H54 (cell line): ENCODE measurements around the gene ANKRD16.
"Not testable (repeated sequence)": the region's sequence is repeated elsewhere in the genome, so short reads cannot be mapped to it uniquely, and the experiment has no call there.

Experiments used
- DNase-seq: peaks from one replicate; pipeline ENCODE4 v3.0.0; 2011; ENCODE audit warnings: low spot score, mixed read lengths; ENCODE audit not compliant: insufficient read length
- FAIRE-seq: peaks from 3 replicates; lab custom pipeline; 2011; peaks lifted over from hg19 to GRCh38; lab: Jason Lieb, UNC
- POLR2A ChIP-seq: IDR thresholded peaks from 2 replicates; pipeline ENCODE4 v1.6.1; 2011; ENCODE audit warnings: low read depth, mild to moderate bottlenecking, low read length

ANKRD16 gene

GRCh38 chr10:5855979-5856700 is 33.6 kb downstream of the ANKRD16 start:
- FAIRE-seq (no peak), DNase-seq (no peak)
- TF ChIP-seq POLR2A = no peak

GRCh38 chr10:5854131-5854475 is 35.6 kb downstream of the ANKRD16 start:
- TF ChIP-seq POLR2A = no peak
- FAIRE-seq = no peak
- no peak for DNase-seq

DNA sequence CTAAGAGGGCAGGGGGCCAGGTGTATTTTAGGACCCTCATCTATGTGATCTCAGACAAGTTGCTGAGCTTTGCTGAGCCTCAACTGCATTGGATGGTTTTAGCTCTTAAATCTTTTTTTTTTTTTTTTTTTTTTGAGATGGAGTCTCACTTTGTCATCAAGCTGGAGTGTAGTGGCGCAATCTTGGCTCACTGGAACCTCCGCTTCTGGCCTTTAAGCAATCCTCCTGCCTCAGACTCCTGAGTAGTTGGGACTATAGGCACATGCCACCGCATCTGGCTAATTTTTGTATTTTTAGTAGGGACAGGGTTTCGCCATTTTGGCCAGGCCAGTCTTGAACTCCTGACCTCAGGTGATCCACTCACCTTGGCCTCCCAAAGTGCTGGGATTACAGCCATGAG is 43.0 kb downstream of the ANKRD16 start:
- FAIRE-seq, DNase-seq: not testable (repeated sequence)

- DNase-seq = no peak
- FAIRE-seq = no peak
- no peak for TF ChIP-seq POLR2A
These were observed 45.2 kb downstream of the ANKRD16 start for GRCh38 chr10:5844345-5845055.

DNA sequence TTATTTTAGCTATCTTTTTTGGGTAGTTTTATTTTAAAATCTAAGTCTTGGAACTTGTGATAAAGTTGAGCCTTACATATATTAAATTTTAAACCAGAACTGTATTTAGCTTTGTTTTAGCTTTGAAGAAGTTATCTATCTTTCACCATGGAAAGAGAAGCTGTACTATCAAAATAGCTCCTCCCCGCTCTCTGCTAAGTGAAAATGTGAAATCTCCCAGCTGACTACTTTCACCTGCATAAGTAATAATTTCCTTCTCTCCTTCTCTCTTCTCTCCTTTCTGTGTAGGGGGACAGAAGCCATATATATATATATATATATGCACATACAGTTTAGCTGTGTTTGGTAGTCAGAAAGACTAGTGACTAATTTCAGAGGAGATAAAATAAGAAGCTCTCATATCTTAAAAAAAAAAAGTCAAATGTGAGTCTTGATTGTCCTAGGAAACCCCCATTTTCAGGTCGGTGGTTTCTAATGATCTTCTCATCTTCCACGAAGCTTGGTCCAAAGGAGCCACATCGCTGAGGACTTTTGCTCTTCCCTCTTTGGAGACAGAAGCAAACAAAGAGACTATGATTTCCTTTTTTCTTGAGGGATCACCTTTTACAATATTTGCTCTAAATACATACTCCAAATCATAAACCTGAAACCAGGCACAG is 45.9 kb downstream of the ANKRD16 start:
- DNase-seq (no peak), FAIRE-seq (no peak)
- no peak for TF ChIP-seq POLR2A

- no peak for TF ChIP-seq POLR2A
- FAIRE-seq (no peak), DNase-seq (no peak)
These were observed 47.7 kb downstream of the ANKRD16 start for GRCh38 chr10:5841965-5842364.

DNA sequence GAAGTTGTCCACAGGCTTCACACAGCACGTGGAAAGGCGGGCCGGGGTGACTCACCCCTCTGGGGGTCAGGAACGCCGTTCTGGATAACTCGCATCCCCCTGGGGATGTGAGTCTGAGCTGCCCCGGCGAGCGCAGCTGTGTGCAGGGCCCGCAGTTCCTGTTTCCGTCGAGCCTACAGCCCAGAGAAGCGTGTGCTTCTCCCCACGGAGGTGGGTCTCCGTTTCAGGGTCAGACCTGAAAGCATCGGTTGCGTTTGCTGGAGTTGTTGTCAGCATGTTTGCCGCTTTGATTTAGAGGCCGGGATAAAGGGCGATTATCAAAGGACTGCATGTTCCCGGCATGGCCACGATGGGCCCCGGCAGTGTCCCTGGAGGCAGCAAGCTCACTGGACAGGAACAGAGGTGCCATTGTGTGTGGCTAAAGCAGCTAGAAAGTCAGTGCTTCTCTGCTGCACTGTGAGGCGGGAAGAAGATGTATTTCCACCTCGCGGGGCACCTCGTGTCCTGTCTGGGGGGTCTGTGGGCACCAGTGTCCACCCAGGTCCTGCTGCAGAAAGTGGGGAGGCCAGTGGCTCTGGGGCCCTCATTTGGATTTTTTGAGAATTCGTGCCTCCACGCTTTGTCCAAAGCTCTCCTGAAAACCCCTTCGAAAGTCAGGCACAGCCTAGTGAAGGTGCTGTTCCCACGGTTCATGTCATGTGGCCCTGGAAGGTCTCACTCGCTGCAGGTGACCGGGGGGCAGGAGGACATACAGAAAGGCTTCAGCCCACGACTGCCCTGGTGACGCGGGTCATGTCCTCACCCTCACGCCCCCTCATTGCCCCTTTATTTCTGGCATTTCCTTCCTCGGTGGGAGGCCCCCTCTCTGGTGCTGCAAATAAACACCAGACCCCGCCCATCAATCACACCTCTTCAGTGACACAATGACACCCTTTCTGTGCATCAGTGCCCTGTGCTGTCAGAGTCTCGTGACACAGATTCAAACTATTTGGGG is 49.1 kb downstream of the ANKRD16 start:
- DNase-seq (no peak), FAIRE-seq (no peak)
- no peak for TF ChIP-seq POLR2A

- FAIRE-seq, DNase-seq: not testable (repeated sequence)
These were observed 53.5 kb downstream of the ANKRD16 start for GRCh38 chr10:5836181-5836580.

- FAIRE-seq = no peak
- TF ChIP-seq POLR2A = no peak
- DNase-seq = no peak
These were observed 54.1 kb downstream of the ANKRD16 start for GRCh38 chr10:5835446-5836095.

DNA sequence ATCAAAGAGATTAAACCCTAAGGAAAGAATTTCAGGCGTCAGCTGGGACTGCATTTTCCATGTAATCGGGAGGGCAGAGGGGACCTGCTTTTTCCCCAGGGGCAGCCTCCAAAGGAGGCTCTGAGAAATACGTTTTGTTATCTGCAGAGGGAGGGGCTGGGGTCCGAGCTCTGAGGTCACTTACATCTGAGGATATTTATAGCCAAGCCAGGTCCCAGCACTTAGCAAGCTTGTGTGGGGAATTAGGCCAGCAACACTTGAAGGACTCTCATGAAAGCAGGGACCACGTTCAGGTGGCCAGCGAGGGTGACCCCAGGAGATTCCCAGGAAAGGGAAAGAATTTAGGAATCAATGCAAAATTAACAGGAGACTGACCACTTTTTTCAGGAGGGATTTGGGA is 55.9 kb downstream of the ANKRD16 start:
- FAIRE-seq (no peak), DNase-seq (no peak)
- TF ChIP-seq POLR2A = no peak

GRCh38 chr10:5832946-5833345 is 56.7 kb downstream of the ANKRD16 start:
- no peak for FAIRE-seq
- no peak for TF ChIP-seq POLR2A
- no peak for DNase-seq

DNA sequence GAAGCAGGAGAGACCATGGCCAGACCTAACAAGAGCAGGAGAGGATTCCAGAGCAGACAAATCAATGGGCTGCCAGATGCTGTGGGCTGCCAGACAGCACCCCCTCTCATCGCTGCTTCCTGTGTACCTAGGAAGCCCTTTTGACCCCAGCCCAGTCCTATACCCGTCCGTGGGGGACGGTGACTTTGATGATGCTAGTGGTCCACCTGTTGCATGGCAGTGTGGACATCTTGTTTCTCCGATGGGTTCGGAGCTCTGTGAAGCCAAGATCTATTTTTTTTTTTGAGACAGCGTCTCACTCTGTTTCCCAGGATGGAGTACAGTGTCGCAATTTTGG is 58.3 kb downstream of the ANKRD16 start:
- DNase-seq (no peak), FAIRE-seq (no peak)
- no peak for TF ChIP-seq POLR2A
